GM10266 (cell line): ENCODE results near the gene AKR1C4.
"Not testable (repeated sequence)": the region's sequence is repeated elsewhere in the genome, so short reads cannot be mapped to it uniquely, and the experiment has no call there.

Source experiments
- DNase-seq: peaks from one replicate; pipeline ENCODE4 v3.0.0; 2012; ENCODE audit errors: extremely low spot score
- CTCF ChIP-seq: IDR thresholded peaks from 2 replicates; pipeline ENCODE4 v1.5.1; 2012; ENCODE audit warnings: mild to moderate bottlenecking, low read depth; ENCODE audit not compliant: control insufficient read depth, insufficient read depth; ENCODE audit errors: missing control alignments

The AKR1C4 gene

GRCh38 chr10:5233324-5233723 lies 36.7 kb downstream of the AKR1C4 start:
- DNase-seq = no peak
- no peak for TF ChIP-seq CTCF

- no peak for TF ChIP-seq CTCF
- no peak for DNase-seq
Measured at GRCh38 chr10:5234106-5234860, 37.6 kb downstream of the AKR1C4 start.

DNA sequence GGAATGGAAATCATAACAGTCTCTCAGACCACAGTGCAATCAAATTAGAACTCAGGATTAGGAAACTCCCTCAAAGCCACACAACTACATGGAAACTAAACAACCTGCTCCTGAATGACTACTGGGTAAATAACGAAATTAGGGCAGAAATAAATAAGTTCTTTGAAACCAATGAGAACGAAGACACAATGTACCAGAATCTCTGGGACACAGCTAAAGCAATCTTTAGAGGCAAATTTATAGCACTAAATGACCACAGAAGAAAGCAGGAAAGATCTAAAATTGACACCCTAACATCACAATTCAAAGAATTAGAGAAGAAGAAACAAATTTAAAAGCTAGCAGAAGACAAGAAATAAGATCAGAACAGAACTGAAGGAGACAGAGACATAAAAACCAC lies 40.9 kb downstream of the AKR1C4 start:
- DNase-seq = not testable (repeated sequence)

DNA sequence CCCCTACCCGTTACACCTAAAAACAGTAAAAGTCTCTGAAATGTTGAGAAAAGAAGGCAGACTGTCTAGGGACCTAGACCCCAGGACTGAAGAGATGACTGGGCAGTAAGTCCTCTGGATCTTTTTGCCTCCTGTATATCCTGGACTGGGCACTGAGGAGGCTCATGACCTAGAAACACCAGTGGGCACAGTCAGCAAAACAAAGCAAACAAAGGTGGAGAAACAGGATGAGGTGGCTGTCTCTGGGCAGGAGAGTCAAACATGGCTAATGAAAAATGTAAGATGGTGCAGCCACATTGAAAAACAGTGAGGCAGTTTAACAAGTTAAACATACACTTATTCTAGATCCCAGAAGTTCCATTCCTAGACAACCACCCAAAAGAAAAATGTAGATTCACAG lies 45.9 kb downstream of the AKR1C4 start:
- DNase-seq = no peak
- no peak for TF ChIP-seq CTCF

DNA sequence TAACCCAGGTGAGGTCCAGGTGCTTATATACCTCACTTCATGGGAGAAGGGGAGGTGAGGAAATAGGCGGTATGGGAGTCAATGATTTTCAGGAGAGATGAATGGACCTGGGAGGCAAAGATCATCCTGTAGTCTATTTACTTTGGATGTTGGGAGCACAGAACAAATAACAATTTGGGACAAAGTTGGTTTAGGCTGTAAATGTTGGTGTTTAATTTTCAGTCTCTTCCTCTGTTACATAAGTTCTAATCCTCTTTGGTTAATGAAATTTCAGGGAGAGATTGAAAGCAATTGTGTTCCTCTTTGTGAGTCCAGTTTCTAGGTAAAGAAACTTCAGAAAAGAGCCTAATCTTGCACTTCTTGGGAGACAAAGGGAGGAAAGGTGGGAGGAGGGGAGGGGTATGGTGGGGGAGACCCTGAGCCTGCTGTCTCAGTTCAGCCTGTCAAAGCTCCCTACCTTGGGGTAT lies 46.9 kb downstream of the AKR1C4 start:
- DNase-seq = no peak
- TF ChIP-seq CTCF = no peak

- no peak for TF ChIP-seq CTCF
- no peak for DNase-seq
Measured at GRCh38 chr10:5252177-5253037, 55.8 kb downstream of the AKR1C4 start.

- TF ChIP-seq CTCF = no peak
- DNase-seq = no peak
Measured at GRCh38 chr10:5254488-5254887, 57.9 kb downstream of the AKR1C4 start.

- not testable (repeated sequence) for DNase-seq
Measured at GRCh38 chr10:5257768-5258167, 61.1 kb downstream of the AKR1C4 start.
